ENCODE data around the gene NUBP2.
A peak's percentile ranks its signal among the peaks of the same experiment; 100 is the strongest.

NUBP2 gene

GRCh38 chr16:1772362-1772907, 10.3 kb upstream of the NUBP2 start, which contains the start of gene EME2:
Gene EME2 (plus strand): TSS chr16:1772810. CDS start chr16:1773228, 418 bp downstream.
- peak in 1 of 2 donors; percentile 21 for DNase-seq (ENCODE audit: low read depth in 2 of 2)

- DNase-seq (ENCODE audit: low read depth in 2 of 2): peak; percentile 53 to 61
Observed at GRCh38 chr16:1772908-1773702, 9.7 kb upstream of the NUBP2 start, which contains the start of gene MRPS34. Gene MRPS34 (minus strand): TSS chr16:1773134. CDS start chr16:1773119, 15 bp downstream.

- DNase-seq (ENCODE audit: low read depth in 2 of 2): no peak
Observed at GRCh38 chr16:1773703-1774447, 8.9 kb upstream of the NUBP2 start.

GRCh38 chr16:1774448-1774780, 8.3 kb upstream of the NUBP2 start:
- no peak for DNase-seq (ENCODE audit: low read depth in 2 of 2)

GRCh38 chr16:1775006-1775845, 7.5 kb upstream of the NUBP2 start:
- DNase-seq (ENCODE audit: low read depth in 2 of 2): no peak

- DNase-seq (ENCODE audit: low read depth in 2 of 2): no peak
Observed at GRCh38 chr16:1775846-1776671, 6.7 kb upstream of the NUBP2 start.

- DNase-seq (ENCODE audit: low read depth in 2 of 2): no peak
Observed at GRCh38 chr16:1776672-1776955, 6.1 kb upstream of the NUBP2 start.

GRCh38 chr16:1776991-1777374, 5.8 kb upstream of the NUBP2 start:
- DNase-seq (ENCODE audit: low read depth in 2 of 2): no peak

- no peak for DNase-seq (ENCODE audit: low read depth in 2 of 2)
Observed at GRCh38 chr16:1777375-1778199, 5.2 kb upstream of the NUBP2 start.

- no peak for DNase-seq (ENCODE audit: low read depth in 2 of 2)
Observed at GRCh38 chr16:1778200-1779179, 4.3 kb upstream of the NUBP2 start.

GRCh38 chr16:1779234-1779701, 3.5 kb upstream of the NUBP2 start:
- DNase-seq (ENCODE audit: low read depth in 2 of 2): no peak

GRCh38 chr16:1779741-1780676, 2.8 kb upstream of the NUBP2 start:
- no peak for DNase-seq (ENCODE audit: low read depth in 2 of 2)

- no peak for DNase-seq (ENCODE audit: low read depth in 2 of 2)
Observed at GRCh38 chr16:1780677-1781072, 2.1 kb upstream of the NUBP2 start.

- DNase-seq (ENCODE audit: low read depth in 2 of 2): no peak
Observed at GRCh38 chr16:1781254-1781653, 1.5 kb upstream of the NUBP2 start.

GRCh38 chr16:1781758-1782407, 877 bp upstream of the NUBP2 start:
- no peak for DNase-seq (ENCODE audit: low read depth in 2 of 2)

- no peak for DNase-seq (ENCODE audit: low read depth in 2 of 2)
Observed at GRCh38 chr16:1784977-1785845, 2.5 kb downstream of the NUBP2 start.

- DNase-seq (ENCODE audit: low read depth in 2 of 2): no peak
Observed at GRCh38 chr16:1785846-1786170, 3.0 kb downstream of the NUBP2 start.
